ENCODE results near the gene JMJD8. TPM values are rescaled to one million over a fixed set of nuclear protein-coding genes. Genes with fewer than 3 reads are reported as not detected.

The JMJD8 gene
- polyA plus RNA-seq, 1 donor = 33.9 TPM

DNA sequence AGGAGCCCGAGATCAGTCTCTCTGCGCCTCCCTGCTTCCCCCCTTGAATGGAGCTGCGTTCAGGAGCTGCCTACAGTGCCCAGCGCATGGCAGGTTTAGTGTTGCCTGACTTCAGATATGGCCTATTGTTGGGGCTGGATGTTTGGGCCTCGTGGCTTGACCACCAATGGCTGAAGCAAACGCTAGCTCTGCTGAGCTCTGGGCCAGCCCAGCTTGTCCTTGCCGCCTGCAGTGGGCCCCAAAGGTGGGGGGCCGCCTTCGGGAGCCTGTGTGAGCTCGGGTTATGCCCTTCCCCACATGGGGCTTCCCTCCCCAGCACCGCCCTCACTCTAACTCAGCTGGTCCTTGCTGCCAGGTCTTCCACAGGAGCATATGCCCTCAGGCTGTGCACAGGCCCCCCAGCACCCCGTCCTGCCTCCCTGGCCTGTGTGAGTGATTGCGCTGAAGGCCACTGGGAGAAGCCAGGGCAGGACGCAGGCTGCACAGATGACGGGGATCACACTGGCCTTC, 46.0 kb downstream of the JMJD8 start:
- DNase-seq = no peak

DNA sequence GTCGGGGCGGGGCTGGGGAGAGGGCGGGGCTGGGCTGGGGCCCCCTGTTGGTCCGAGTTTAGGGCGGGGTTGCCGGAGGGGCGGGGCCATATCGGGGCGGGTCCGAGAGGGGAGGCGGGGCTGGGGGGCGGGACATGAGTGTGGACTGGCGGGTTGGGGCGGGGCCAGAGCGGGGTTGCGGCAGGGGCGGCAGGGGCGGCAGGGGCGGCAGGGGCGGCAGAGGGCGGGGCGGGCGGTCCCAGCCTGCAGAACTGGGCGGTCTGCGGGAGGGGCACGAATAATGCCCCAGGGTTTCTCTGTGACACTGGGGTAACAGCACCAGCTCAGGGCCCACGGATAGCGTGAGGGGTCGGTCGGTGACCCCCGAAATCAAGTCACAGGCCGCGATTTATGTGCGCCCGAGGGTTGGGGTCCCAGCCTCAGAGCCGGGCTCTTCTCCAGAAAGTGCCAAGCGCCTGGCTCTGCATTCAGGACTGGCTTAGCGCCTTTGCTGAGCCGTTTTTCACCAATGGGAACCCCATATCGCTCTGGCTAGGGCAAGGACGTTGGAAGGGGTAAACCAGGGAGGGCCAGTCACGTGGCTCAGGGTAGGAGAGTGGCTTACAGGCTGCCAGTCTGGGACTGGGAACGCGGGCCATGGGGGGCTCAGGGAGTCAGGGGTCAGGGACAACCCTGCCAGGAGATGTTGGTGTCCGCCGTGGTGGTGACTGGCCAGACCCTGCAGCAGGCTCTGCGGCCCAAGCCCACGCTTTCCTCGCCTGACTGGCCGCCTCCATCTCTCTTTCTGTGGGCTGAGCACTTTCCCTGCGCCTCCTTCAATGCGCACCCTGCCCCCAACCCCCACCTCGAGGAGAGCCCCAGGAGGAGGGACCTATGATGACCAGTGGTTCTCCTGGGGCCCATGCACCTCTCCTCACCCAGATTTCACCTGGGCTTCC, 46.8 kb downstream of the JMJD8 start:
- DNase-seq = no peak

DNA sequence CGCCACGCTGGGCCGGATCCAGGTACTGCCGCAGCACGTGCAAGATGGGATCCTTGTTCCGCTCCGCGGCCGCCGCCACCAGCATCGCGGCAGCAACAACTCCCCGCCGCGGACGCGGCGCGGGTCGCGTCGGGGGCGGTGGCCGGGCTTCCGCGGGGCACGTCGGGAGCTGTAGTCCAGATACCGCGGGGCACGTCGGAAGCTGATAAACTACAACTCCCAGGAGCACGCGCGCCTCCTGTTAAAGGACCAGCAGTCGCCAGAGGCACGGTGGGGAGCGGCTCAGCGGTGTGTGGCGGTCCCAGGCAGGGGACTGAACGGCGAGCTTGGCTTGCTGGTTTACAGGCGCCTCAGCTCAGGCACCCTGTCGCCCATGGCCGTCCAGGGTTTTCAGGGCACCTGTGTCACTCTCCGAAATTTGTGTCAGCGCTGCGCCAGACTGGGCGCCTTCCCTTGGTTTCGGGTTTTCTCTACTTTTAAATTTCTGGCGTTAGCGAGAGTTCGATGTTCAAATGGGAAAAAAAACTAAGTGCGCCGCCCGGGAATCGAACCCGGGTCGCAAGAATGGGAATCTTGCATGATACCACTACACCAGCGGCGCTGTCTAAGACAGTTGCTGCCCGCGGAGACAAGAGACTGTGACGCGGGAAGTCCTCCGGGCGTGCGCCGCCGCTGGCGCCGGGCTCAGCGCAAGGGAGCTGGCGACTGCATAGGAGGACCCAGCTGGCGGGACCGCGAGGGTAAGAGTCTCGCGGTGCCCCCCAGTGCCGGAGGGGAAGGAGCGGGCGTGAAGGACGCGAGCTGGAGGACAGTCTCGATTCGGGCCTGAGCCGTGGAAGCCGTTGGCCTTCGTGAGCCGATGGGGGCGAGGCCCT, 47.7 kb downstream of the JMJD8 start, which contains the start of gene METTL26:
Gene METTL26, minus strand, starts transcription at position 100 of the 875 bp plus-strand sequence. Its CDS starts 15 bp downstream, at position 85.
- DNase-seq = peak; percentile 95

DNA sequence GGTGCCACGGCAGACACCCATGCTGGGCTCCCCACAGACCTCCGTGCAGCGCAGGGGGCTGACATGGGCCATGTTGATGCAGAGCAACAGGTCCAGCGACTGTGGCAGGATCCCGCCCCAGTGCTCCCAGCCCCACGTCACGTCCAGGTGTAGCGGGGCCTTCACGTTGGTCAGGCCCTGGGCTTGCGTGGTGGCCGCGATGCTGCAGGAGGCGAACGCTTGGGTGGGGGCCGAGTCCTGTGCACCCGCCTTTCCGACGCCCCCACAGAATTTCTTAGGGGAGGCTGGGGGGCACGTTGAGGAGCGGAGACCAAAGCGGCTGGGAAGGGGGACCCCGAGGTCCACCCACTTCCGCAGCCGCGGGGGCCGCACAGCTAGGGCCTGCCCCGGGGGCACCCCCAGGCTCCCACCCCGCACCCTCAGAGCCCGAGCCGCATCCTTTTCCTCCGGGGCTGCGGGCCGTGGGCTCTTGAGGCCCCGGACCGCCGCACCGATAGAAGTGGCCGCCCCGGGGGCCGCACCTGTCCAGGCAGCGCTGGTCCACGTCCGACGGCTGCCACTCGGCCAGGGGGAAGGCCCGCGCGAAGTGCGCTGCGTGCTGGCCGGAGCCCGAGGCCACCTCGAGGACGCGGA, 48.4 kb downstream of the JMJD8 start:
- DNase-seq = no peak

DNA sequence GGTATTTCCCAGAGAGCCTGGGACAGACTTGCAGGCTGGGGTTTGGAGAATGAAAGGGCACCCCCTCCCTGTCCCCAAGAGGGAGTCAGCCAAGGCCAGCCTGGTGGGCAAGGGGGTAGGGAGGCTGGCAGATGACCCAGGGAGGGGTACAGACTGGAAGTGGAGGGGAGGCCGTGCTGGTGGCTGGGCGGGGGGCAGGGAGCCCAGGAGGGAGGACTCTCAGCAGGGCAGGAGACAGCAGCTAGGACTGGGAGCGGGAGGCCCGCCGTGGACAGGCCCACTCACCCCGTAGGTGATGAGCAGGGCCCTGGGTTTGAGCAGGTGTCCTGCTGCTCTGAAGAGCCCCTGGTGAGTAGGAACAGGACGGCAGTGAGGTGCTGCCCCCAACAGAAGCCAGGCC, 49.1 kb downstream of the JMJD8 start:
- DNase-seq = no peak

DNA sequence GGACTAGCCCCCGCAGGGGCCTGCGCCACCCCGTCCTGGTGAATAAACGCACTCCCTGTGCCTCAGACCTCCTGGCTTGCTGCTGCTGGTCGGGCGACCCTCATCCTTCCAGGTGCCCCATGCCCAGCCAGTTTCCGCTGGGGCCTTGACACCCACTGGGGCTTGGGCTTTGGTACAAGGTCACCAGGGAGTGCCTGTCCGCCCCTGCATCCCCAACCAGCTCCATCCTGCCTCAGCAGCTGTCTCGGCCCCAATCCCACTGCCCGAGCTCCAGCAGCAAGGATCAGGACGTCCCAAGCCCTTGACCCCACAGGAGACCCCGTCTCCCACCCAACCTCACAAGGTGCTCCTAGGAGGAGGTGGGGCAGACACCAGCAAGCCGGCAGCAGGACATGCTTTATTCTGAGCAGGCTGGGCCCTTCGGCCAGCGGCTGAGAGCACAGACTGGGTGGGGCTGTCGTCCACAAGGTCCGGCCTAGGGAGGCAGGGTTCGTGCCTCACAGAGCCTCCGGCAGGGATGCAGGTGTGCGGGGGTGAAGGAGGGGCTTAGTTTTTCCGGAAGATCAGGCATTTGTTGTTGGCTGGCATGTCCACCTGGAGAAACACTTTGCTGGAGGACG, 50.0 kb downstream of the JMJD8 start:
- no peak for DNase-seq

DNA sequence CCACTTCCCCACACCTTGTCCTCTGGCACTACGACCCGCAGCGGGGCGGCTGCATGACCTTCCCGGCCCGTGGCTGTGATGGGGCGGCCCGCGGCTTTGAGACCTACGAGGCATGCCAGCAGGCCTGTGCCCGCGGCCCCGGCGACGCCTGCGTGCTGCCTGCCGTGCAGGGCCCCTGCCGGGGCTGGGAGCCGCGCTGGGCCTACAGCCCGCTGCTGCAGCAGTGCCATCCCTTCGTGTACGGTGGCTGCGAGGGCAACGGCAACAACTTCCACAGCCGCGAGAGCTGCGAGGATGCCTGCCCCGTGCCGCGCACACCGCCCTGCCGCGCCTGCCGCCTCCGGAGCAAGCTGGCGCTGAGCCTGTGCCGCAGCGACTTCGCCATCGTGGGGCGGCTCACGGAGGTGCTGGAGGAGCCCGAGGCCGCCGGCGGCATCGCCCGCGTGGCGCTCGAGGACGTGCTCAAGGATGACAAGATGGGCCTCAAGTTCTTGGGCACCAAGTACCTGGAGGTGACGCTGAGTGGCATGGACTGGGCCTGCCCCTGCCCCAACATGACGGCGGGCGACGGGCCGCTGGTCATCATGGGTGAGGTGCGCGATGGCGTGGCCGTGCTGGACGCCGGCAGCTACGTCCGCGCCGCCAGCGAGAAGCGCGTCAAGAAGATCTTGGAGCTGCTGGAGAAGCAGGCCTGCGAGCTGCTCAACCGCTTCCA, 50.6 kb downstream of the JMJD8 start:
- DNase-seq = no peak

DNA sequence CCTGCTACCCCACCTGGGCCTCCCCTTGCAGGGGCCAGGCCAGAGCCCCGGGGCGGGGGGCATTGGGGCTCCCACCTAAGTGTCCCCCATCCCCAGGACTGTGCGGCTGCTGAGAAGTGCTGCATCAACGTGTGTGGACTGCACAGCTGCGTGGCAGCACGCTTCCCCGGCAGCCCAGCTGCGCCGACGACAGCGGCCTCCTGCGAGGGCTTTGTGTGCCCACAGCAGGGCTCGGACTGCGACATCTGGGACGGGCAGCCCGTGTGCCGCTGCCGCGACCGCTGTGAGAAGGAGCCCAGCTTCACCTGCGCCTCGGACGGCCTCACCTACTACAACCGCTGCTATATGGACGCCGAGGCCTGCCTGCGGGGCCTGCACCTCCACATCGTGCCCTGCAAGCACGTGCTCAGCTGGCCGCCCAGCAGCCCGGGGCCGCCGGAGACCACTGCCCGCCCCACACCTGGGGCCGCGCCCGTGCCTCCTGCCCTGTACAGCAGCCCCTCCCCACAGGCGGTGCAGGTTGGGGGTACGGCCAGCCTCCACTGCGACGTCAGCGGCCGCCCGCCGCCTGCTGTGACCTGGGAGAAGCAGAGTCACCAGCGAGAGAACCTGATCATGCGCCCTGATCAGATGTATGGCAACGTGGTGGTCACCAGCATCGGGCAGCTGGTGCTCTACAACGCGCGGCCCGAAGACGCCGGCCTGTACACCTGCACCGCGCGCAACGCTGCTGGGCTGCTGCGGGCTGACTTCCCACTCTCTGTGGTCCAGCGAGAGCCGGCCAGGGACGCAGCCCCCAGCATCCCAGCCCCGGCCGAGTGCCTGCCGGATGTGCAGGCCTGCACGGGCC, 51.4 kb downstream of the JMJD8 start:
- DNase-seq = no peak

DNA sequence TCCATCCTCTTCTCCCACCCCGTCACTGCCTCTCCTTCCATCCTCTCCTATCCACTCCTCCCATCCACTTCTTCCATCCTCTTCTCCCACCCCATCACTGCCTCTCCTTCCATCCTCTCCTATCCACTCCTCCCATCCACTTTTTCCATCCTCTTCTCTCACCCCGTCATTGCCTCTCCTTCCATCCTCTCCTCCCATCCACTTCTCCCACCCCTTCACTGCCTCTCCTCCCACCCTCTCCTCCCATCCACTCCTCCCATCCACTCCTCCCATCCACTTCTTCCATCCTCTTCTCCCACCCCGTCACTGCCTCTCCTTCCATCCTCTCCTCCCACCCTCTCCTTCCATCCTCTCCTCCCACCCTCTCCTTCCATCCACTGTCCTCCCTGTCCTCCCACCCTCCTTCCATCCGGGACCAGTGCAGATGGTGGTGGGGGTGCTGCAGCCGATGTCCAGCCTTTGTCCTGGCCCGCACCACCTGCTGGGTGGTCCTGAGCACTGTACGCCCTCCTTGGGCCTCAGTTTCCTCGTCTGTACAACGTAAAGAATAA, 52.3 kb downstream of the JMJD8 start:
- DNase-seq = no peak

Other genes starting within 250 kb of the JMJD8 start
- 31.7 TPM for gene CAPN15, start 156.6 kb downstream of the JMJD8 start, polyA plus RNA-seq (ENCODE audit: insufficient read length)
- gene PRR35, start 123.9 kb downstream of the JMJD8 start, polyA plus RNA-seq (ENCODE audit: insufficient read length) = 0.14 TPM
- gene NHLRC4, start 117.3 kb downstream of the JMJD8 start, polyA plus RNA-seq (ENCODE audit: insufficient read length) = 1.4 TPM
- 21.3 TPM for gene PIGQ, start 114.4 kb downstream of the JMJD8 start, polyA plus RNA-seq (ENCODE audit: insufficient read length)
- 15.4 TPM for gene RAB40C, start 94.3 kb downstream of the JMJD8 start, polyA plus RNA-seq (ENCODE audit: insufficient read length)
- 0.80 TPM for gene WFIKKN1, start 53.3 kb downstream of the JMJD8 start, polyA plus RNA-seq (ENCODE audit: insufficient read length)
- gene METTL26, start 48.0 kb downstream of the JMJD8 start, polyA plus RNA-seq (ENCODE audit: insufficient read length) = 47.8 TPM
- 17.6 TPM for gene MCRIP2, start 42.5 kb downstream of the JMJD8 start, polyA plus RNA-seq (ENCODE audit: insufficient read length)
- 16.9 TPM for gene WDR90, start 35.0 kb downstream of the JMJD8 start, polyA plus RNA-seq (ENCODE audit: insufficient read length)
- 68.7 TPM for gene RHOT2, start 16.2 kb downstream of the JMJD8 start, polyA plus RNA-seq (ENCODE audit: insufficient read length)
- 1.8 TPM for gene RHBDL1, start 8.7 kb downstream of the JMJD8 start, polyA plus RNA-seq (ENCODE audit: insufficient read length)
- 94.0 TPM for gene STUB1, start 3.9 kb downstream of the JMJD8 start, polyA plus RNA-seq (ENCODE audit: insufficient read length)
- gene WDR24, start 6.1 kb upstream of the JMJD8 start, polyA plus RNA-seq (ENCODE audit: insufficient read length) = 9.6 TPM
- 0.52 TPM for gene FBXL16, start 21.5 kb upstream of the JMJD8 start, polyA plus RNA-seq (ENCODE audit: insufficient read length)
- gene METRN, start 30.8 kb upstream of the JMJD8 start, polyA plus RNA-seq (ENCODE audit: insufficient read length) = 29.2 TPM
- gene ANTKMT, start 36.8 kb upstream of the JMJD8 start, polyA plus RNA-seq (ENCODE audit: insufficient read length) = 15.2 TPM
- gene CCDC78, start 42.1 kb upstream of the JMJD8 start, polyA plus RNA-seq (ENCODE audit: insufficient read length) = 1.4 TPM
- gene HAGHL, start 42.8 kb upstream of the JMJD8 start, polyA plus RNA-seq (ENCODE audit: insufficient read length) = 3.0 TPM
- 17.1 TPM for gene CIAO3, start 56.7 kb upstream of the JMJD8 start, polyA plus RNA-seq (ENCODE audit: insufficient read length)
- 0.97 TPM for gene MSLN, start 76.4 kb upstream of the JMJD8 start, polyA plus RNA-seq (ENCODE audit: insufficient read length)
- 13.5 TPM for gene RPUSD1, start 104.0 kb upstream of the JMJD8 start, polyA plus RNA-seq (ENCODE audit: insufficient read length)
- gene CHTF18, start 104.3 kb upstream of the JMJD8 start, polyA plus RNA-seq (ENCODE audit: insufficient read length) = 15.7 TPM
- gene GNG13, start 116.4 kb upstream of the JMJD8 start, polyA plus RNA-seq (ENCODE audit: insufficient read length) = not detected